Neutrophil (primary cell): Measurements from ENCODE around the gene TTF1.

Source experiments
- H3K27ac ChIP-seq: fragments of 200-600 bp; sonication (generic); 2 replicates; pipeline ENCODE4 v1.5.1; 2016; ENCODE audit warnings: mild to moderate bottlenecking, moderate library complexity
- H3K27me3 ChIP-seq: fragments of 200-600 bp; sonication (generic); 2 replicates; pipeline ENCODE4 v1.6.0; 2016; ENCODE audit warnings: mild to moderate bottlenecking
- H3K36me3 ChIP-seq: fragments of 200-600 bp; sonication (generic); 2 replicates; pipeline ENCODE4 v1.5.1; 2017
- H3K4me1 ChIP-seq, 2 experiments: fragments of 200-600 bp in 1 of 2; sonication (generic) in 1 of 2; 1 replicate in 1 of 2; 2 replicates in 1 of 2; pipeline versions ENCODE4 v1.5.1 to v1.6.1; 2013 to 2016; ENCODE audit warnings: low read depth in 1 of 2, low read length in 1 of 2, mild to moderate bottlenecking in 1 of 2, moderate library complexity in 1 of 2; ENCODE audit not compliant: control insufficient read depth in 1 of 2, insufficient read depth in 1 of 2
- H3K4me3 ChIP-seq, 2 experiments: fragments of 200-600 bp in 1 of 2; sonication (generic) in 1 of 2; 1 replicate in 1 of 2; 2 replicates in 1 of 2; pipeline ENCODE4 v1.5.1; 2013 to 2016; ENCODE audit warnings: low read depth in 1 of 2, low read length in 1 of 2, mild to moderate bottlenecking in 1 of 2, moderate library complexity in 1 of 2
- H3K9me3 ChIP-seq: fragments of 200-600 bp; sonication (generic); 2 replicates; pipeline ENCODE4 v1.5.1; 2016
- TF ChIP-seq, protein P1 (sequence below): fragments of 200-600 bp; sonication (generic); IDR thresholded peaks from 2 replicates; pipeline ENCODE4 v1.5.1; 2016; ENCODE audit warnings: antibody characterized with exemption

TTF1 gene

GRCh38 chr9:132434881-132435280 is 28.2 kb upstream of the TTF1 start:
- no peaks in the 10 kb centered on the region for H3K36me3 ChIP-seq
- no peaks in the 10 kb centered on the region for H3K9me3 ChIP-seq
- H3K4me1 ChIP-seq: no peaks in the 10 kb centered on the region
- TF ChIP-seq, protein P1, sequence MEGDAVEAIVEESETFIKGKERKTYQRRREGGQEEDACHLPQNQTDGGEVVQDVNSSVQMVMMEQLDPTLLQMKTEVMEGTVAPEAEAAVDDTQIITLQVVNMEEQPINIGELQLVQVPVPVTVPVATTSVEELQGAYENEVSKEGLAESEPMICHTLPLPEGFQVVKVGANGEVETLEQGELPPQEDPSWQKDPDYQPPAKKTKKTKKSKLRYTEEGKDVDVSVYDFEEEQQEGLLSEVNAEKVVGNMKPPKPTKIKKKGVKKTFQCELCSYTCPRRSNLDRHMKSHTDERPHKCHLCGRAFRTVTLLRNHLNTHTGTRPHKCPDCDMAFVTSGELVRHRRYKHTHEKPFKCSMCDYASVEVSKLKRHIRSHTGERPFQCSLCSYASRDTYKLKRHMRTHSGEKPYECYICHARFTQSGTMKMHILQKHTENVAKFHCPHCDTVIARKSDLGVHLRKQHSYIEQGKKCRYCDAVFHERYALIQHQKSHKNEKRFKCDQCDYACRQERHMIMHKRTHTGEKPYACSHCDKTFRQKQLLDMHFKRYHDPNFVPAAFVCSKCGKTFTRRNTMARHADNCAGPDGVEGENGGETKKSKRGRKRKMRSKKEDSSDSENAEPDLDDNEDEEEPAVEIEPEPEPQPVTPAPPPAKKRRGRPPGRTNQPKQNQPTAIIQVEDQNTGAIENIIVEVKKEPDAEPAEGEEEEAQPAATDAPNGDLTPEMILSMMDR: no peak
- H3K4me3 ChIP-seq: no peak overlapping the region
- H3K27ac ChIP-seq: no peak overlapping the region
- H3K27me3 ChIP-seq: peaks cover 64% of the 10 kb centered on the region

DNA sequence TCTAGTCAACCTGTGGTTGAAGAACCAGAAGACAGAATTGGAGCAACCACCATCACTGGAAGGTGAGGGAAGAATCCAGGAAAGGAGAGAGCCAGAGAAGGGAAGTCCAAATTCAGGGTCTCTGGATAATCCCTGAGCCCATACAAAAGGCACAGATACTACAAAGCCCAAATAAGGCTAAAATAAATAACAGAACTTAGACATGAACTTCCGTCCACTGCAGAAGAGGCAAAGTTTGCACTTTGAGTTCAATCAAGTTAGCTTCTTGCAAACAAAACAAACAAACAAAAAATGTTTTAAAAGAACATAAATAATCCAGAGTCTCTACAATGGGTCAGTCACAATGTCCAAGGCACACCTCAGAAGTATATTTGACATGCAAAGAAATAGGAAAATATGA is 24.4 kb upstream of the TTF1 start:
- Histone ChIP-seq H3K36me3 (no peaks in the 10 kb centered on the region), H3K27ac (no peak overlapping the region), H3K4me3 (no peak overlapping the region), H3K9me3 (no peaks in the 10 kb centered on the region), H3K27me3 (peaks cover 78% of the 10 kb centered on the region), H3K4me1 (no peaks in the 10 kb centered on the region)
- TF ChIP-seq, protein P1: no peak

DNA sequence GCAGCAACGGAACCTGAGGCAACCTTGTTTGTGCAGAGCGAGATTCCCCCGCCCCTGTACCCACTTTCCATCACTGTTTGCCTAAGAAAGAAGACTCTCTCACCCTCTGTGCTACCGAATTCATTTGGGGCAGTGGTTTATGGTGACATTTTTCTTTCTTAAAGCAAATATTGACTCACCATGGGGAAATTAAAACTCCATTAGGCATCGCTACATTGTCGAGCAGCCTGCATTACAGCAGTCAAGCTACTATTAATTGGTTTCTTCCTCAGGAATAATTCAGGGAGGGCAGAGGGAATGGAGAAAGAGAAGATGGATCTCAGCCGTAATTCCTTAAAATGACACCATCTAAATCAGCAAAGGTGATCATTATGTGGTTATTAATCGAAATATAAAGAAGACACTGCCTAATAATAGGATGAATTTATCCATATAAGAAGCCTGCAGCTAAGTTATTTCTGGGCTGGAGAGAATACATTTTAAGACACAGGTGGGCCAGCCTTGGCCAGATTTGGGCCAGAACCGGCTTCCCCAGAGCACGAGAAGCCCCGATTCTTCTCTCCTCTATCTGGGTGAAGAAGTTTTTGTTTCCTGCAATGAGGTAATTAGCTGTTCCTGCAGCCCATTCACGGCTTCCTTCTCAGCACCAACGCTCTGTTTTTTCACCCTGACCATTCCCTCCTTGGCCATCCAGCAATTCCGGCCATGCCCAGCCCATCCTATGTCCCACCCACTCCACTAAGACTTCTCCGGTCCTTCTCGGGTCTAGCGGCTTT is 20.2 kb upstream of the TTF1 start:
- Histone ChIP-seq H3K4me1 (no peaks in the 10 kb centered on the region), H3K36me3 (no peaks in the 10 kb centered on the region), H3K27ac (no peak overlapping the region), H3K27me3 (peaks cover 85% of the 10 kb centered on the region), H3K9me3 (no peaks in the 10 kb centered on the region), H3K4me3 (no peak overlapping the region)
- TF ChIP-seq, protein P1: no peak

DNA sequence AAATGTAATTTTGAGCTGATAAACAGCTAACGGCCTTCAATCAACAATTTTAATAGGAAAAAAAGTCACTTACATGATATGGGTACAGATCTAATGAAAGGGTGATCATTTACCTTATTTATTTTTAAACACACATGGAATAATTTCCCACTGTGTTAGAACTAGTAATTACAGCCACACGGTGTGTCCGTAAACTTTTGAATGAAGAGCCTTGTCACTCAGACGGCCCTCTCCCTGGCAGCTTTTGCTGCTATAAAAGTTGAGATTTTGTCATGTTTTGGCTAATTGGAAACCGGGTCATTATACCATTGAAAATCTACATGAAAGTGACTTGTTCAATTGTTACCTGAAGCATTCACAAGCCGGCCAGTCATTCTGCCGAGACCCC is 19.0 kb upstream of the TTF1 start:
- Histone ChIP-seq H3K27me3 (peaks cover 74% of the 10 kb centered on the region), H3K4me1 (no peaks in the 10 kb centered on the region), H3K36me3 (no peaks in the 10 kb centered on the region), H3K9me3 (no peaks in the 10 kb centered on the region), H3K27ac (no peak overlapping the region), H3K4me3 (no peak overlapping the region)
- TF ChIP-seq, protein P1: no peak

DNA sequence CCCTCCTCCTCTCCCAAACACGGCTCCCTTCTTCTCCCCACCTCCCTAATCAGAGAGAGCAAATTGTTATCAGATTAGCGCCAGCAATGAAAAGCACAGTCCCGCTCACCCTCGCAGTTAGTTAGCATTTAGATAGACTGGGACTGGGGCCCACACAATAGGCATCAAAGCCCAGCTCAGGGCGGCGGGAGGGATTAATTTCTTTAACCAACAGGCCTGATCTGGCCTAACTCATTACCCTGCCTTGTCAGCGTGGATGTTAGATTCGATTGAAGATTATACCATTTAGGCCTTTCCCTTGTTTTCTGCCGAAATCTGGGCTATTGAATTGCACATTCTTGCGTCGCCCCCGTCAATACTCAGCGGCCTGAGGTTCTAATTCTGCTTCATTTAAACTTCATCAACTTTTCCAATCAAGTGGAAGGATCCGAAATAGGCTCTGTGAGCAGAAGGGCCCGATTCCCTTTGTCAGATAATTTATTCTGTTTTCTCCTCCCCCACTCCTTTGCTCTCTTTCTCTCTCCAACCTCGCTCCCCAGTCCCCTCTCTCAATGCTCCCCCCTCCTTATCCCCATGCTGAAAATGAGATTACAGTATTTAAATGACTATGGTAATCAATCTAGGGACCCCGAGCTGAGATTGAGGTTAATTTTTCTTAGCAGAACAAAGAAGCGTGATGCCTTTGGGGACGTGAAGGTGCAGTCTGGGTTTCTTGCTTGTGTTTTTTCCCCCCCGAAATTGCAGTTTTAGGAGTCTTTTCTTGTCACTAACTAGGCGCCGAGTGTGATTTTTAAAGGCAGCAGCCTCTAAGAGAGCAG is 18.4 kb upstream of the TTF1 start:
- Histone ChIP-seq H3K36me3 (no peaks in the 10 kb centered on the region), H3K4me3 (no peak overlapping the region), H3K9me3 (no peaks in the 10 kb centered on the region), H3K4me1 (no peaks in the 10 kb centered on the region), H3K27ac (no peak overlapping the region), H3K27me3 (peaks cover 71% of the 10 kb centered on the region)
- TF ChIP-seq, protein P1: no peak
